HCT116 (cell line): ENCODE results near the gene ANO2. TPM values are rescaled to one million over a fixed set of nuclear protein-coding genes. Genes with fewer than 3 reads are reported as not detected.

Experiments used
- ATAC-seq: fragments of 200-7000 bp; cut with Tn5 transposase; 2 replicates; pipeline ENCODE4 v1.9.1; 2020; ENCODE audit warnings: mild to moderate bottlenecking, moderate library complexity
- BruUV-seq: library from RNA; stranded (reverse); fragments of 400-500 nt; replicated peaks from 2 replicates; lab custom pipeline; 2021; lab: Mats Ljungman, UMichigan
- CTCF ChIA-PET: fragments of 300-600 bp; sonication (Branson Sonifier 250); formaldehyde crosslinking; loops from one replicate; lab custom pipeline; 2021; ENCODE audit warnings: antibody characterized with exemption; lab: Charles Lee
- POLR2A ChIA-PET: fragments of 300-600, 350-600 bp; sonication (Branson Sonifier 250); formaldehyde crosslinking; loops from one replicate; lab custom pipeline; 2021; ENCODE audit warnings: antibody characterized with exemption; lab: Charles Lee
- RAD21 ChIA-PET, 2 experiments: fragments of 300-600 bp; sonication (Branson Sonifier 250); formaldehyde crosslinking; loops; one replicate each; lab custom pipeline; 2023; ENCODE audit warnings: low total read pairs in 2 of 2; ENCODE audit not compliant: uncharacterized antibody in 2 of 2, unreplicated experiment in 2 of 2, low non-redundant PET in 1 of 2; lab: Charles Lee
- DNase-seq: peaks from one replicate; pipeline ENCODE4 v3.0.0-alpha.2; 2010; ENCODE audit warnings: low read depth, low spot score
- H2AFZ ChIP-seq: fragments of 200-600 bp; shearing (Covaris generic), sonication (generic); 2 replicates; pipeline ENCODE4 v1.6.1; 2017; ENCODE audit warnings: low read depth, mixed run types, mixed read lengths, antibody characterized with exemption, low read length; ENCODE audit not compliant: poor library complexity, severe bottlenecking
- H3K27ac ChIP-seq: 2 replicates; pipeline ENCODE4 v1.5.1; 2012; ENCODE audit warnings: low read depth, low read length
- H3K27me3 ChIP-seq: fragments of 200-600 bp; sonication (generic); 2 replicates; pipeline ENCODE4 v1.6.1; 2016; ENCODE audit warnings: mixed run types, low read length, mixed read lengths; ENCODE audit not compliant: insufficient read depth
- H3K36me3 ChIP-seq, 2 experiments: fragments of 200-500 bp in 1 of 2; fragments of 200-600 bp in 1 of 2; sonication (Bioruptor generic) in 1 of 2; sonication (generic) in 1 of 2; 2 replicates each; pipeline versions ENCODE4 v1.5.1 to v1.6.1; 2014 to 2016; ENCODE audit warnings: low read length in 2 of 2, inconsistent platforms in 1 of 2, mixed read lengths in 1 of 2, mixed run types in 1 of 2; ENCODE audit not compliant: insufficient read depth in 2 of 2, control insufficient read depth in 1 of 2
- H3K4me1 ChIP-seq, 2 experiments: fragments of 200-600 bp in 1 of 2; sonication (generic) in 1 of 2; 2 replicates each; pipeline versions ENCODE4 v1.5.1 to v1.6.1; 2012 to 2017; ENCODE audit warnings: low read length in 2 of 2, inconsistent platforms in 1 of 2, mild to moderate bottlenecking in 1 of 2, mixed read lengths in 1 of 2, mixed run types in 1 of 2, moderate library complexity in 1 of 2; ENCODE audit not compliant: insufficient read depth in 2 of 2, control insufficient read depth in 1 of 2
- H3K4me2 ChIP-seq: fragments of 200-600 bp; sonication (generic); 2 replicates; pipeline ENCODE4 v1.6.1; 2017; ENCODE audit warnings: mixed run types, low read length, mixed read lengths
- H3K4me3 ChIP-seq, 2 experiments: fragments of 200-600 bp in 1 of 2; sonication (generic) in 1 of 2; replicated peaks in 1 of 2; 2 replicates each; pipeline ENCODE4 v1.5.1; 2011 to 2016; ENCODE audit warnings: low read length in 2 of 2, control low read depth in 1 of 2, low read depth in 1 of 2, mild to moderate bottlenecking in 1 of 2, mixed read lengths in 1 of 2, mixed run types in 1 of 2
- H3K79me2 ChIP-seq: fragments of 200-600 bp; sonication (generic); 2 replicates; pipeline ENCODE4 v1.6.1; 2017; ENCODE audit warnings: mild to moderate bottlenecking, mixed run types, low read length, moderate library complexity, mixed read lengths; ENCODE audit not compliant: insufficient read depth
- H3K9ac ChIP-seq: fragments of 200-600 bp; sonication (generic); 2 replicates; pipeline ENCODE4 v1.6.1; 2016; ENCODE audit warnings: low read length, mixed read lengths
- H3K9me2 ChIP-seq: fragments of 200-600 bp; sonication (generic), shearing (Covaris generic); 2 replicates; pipeline ENCODE4 v1.6.1; 2017; ENCODE audit warnings: mixed run types, mild to moderate bottlenecking, moderate library complexity; ENCODE audit not compliant: insufficient read depth
- H3K9me3 ChIP-seq, 2 experiments: fragments of 200-500 bp in 1 of 2; fragments of 200-600 bp in 1 of 2; sonication (Bioruptor generic) in 1 of 2; sonication (generic) in 1 of 2; 2 replicates each; pipeline ENCODE4 v1.6.1; 2014 to 2017; ENCODE audit warnings: low read length in 2 of 2, mixed read lengths in 2 of 2, inconsistent platforms in 1 of 2, low read depth in 1 of 2, mild to moderate bottlenecking in 1 of 2, mixed run types in 1 of 2, moderate library complexity in 1 of 2; ENCODE audit not compliant: control insufficient read depth in 1 of 2, insufficient read depth in 1 of 2
- H4K20me1 ChIP-seq: fragments of 200-600 bp; sonication (generic), shearing (Covaris generic); 2 replicates; pipeline ENCODE4 v1.6.1; 2017; ENCODE audit warnings: mixed run types, mild to moderate bottlenecking, moderate library complexity; ENCODE audit not compliant: insufficient read depth
- ATF3 ChIP-seq: IDR thresholded peaks from 2 replicates; pipeline ENCODE4 v1.6.1; 2012
- EGR1 ChIP-seq: IDR thresholded peaks from 2 replicates; pipeline ENCODE4 v1.6.1; 2012; ENCODE audit warnings: low read depth
- ELF1 ChIP-seq: IDR thresholded peaks from 2 replicates; pipeline ENCODE4 v1.6.1; 2012; ENCODE audit warnings: low read depth, borderline replicate concordance
- EZH2 ChIP-seq: fragments of 200-600 bp; sonication (generic); IDR thresholded peaks from 2 replicates; pipeline ENCODE4 v1.6.1; 2017; ENCODE audit warnings: antibody characterized with exemption, mixed run types
- EZH2phosphoT487 ChIP-seq: fragments of 200-600 bp; IDR thresholded peaks from 2 replicates; pipeline ENCODE4 v1.6.1; 2018; ENCODE audit warnings: antibody characterized with exemption, borderline replicate concordance
- FOSL1 ChIP-seq: IDR thresholded peaks from 2 replicates; pipeline ENCODE4 v1.6.1; 2012; ENCODE audit warnings: low read depth
- JUND ChIP-seq: IDR thresholded peaks from 2 replicates; pipeline ENCODE4 v1.6.1; 2012
- MAX ChIP-seq: IDR thresholded peaks from 2 replicates; pipeline ENCODE4 v1.6.1; 2012
- POLR2A ChIP-seq: IDR thresholded peaks from 2 replicates; pipeline ENCODE4 v1.7.0; 2011; ENCODE audit warnings: borderline replicate concordance; ENCODE audit not compliant: insufficient read depth, insufficient read length; ENCODE audit errors: extremely low read depth
- RAD21 ChIP-seq: IDR thresholded peaks from 2 replicates; pipeline ENCODE4 v1.6.1; 2012; ENCODE audit warnings: low read depth, mild to moderate bottlenecking
- SIN3A ChIP-seq: IDR thresholded peaks from 2 replicates; pipeline ENCODE4 v1.6.1; 2012; ENCODE audit warnings: low read depth
- SP1 ChIP-seq: IDR thresholded peaks from 2 replicates; pipeline ENCODE4 v1.6.1; 2012; ENCODE audit warnings: low read depth
- TCF7L2 ChIP-seq: IDR thresholded peaks from 2 replicates; pipeline ENCODE4 v1.7.0; 2011; ENCODE audit warnings: borderline replicate concordance, inconsistent platforms; ENCODE audit not compliant: insufficient read depth, insufficient read length; ENCODE audit errors: extremely low read depth
- ZBTB33 ChIP-seq: IDR thresholded peaks from 2 replicates; pipeline ENCODE4 v1.6.1; 2011; ENCODE audit warnings: mild to moderate bottlenecking, low read length, moderate library complexity; ENCODE audit not compliant: insufficient replicate concordance; ENCODE audit errors: extremely low read depth
- ZFX ChIP-seq: fragments of 450-650 bp; IDR thresholded peaks from 2 replicates; pipeline ENCODE4 v1.6.1; 2017
- ZNF274 ChIP-seq: fragments of 200-500 bp; sonication (Bioruptor generic); IDR thresholded peaks from 2 replicates; pipeline ENCODE4 v1.6.1; 2014; ENCODE audit warnings: mild to moderate bottlenecking, low read depth, low read length, inconsistent platforms
- intact Hi-C: fragments of 100-400 bp; cut with micrococcal nuclease; formaldehyde crosslinking; loops from 2 replicates; pipeline ENCODE4 v1.10.0; 2022
- total RNA-seq: library from RNA; stranded (reverse); gene quantifications from one replicate; pipeline ENCODE4 v1.2.1, GENCODE V29; 2021; ENCODE audit not compliant: unreplicated experiment

ANO2 gene
- total RNA-seq, 1 experiment from 2014 or later = not detected

- no peaks in the 10 kb centered on the region for H3K36me3 ChIP-seq
- H3K27ac ChIP-seq = no peak overlapping the region
- H2AFZ ChIP-seq = no peak overlapping the region
- 0 out of 2 replicates have a peak, but pooled peaks cover 4% of the 10 kb centered on the region for H3K27me3 ChIP-seq
- ChIA-PET RAD21 (no interaction called here), POLR2A (no interaction called here), CTCF (interaction anchor here (1.9 to 2.3 kb wide), 2 partner anchors 11 to 155 kb away, joined by 11 to 25 read pairs; no protein-coding TSS in a partner anchor)
- BruUV-seq = no TSS peak
- H3K79me2 ChIP-seq = no peaks in the 10 kb centered on the region
- no peak overlapping the region for H3K4me3 ChIP-seq
- H3K9ac ChIP-seq = no peak overlapping the region
- no peaks in the 10 kb centered on the region for H3K9me2 ChIP-seq
- H4K20me1 ChIP-seq = no peaks in the 10 kb centered on the region
- no peak for ATAC-seq
- H3K9me3 ChIP-seq = no peaks in the 10 kb centered on the region
- H3K4me1 ChIP-seq = no peaks in the 10 kb centered on the region
- intact Hi-C loops = no loop called here
- no peak for DNase-seq
- TF ChIP-seq EGR1 = no peak
- no peak for TF ChIP-seq MAX
- no peak for TF ChIP-seq ZBTB33
- no peak for TF ChIP-seq JUND
- no peak for TF ChIP-seq FOSL1
- no peak for TF ChIP-seq SP1
- no peak for TF ChIP-seq ELF1
- TF ChIP-seq EZH2 = no peak
- no peak for TF ChIP-seq POLR2A
- TF ChIP-seq EZH2phosphoT487 = no peak
- TF ChIP-seq ZNF274 = no peak
- TF ChIP-seq ZFX = no peak
- TF ChIP-seq SIN3A = no peak
- no peak for TF ChIP-seq ATF3
- no peak for TF ChIP-seq RAD21
- no peak for TF ChIP-seq TCF7L2
- no peak overlapping the region for H3K4me2 ChIP-seq
These were observed 45.0 kb downstream of the ANO2 start for GRCh38 chr12:5900076-5900475.
